GM18505 (cell line): Measurements from ENCODE around the gene MKRN2OS.
"Not testable (repeated sequence)": the region's sequence is repeated elsewhere in the genome, so short reads cannot be mapped to it uniquely, and the experiment has no call there.

Source experiments
- ATAC-seq: cut with Tn5 transposase; IDR thresholded peaks from one replicate; pipeline ENCODE4 v1.9.1; 2021; ENCODE audit not compliant: unreplicated experiment
- POLR2A ChIP-seq: IDR thresholded peaks from 4 replicates; pipeline ENCODE4 v1.6.1; 2011; ENCODE audit warnings: borderline replicate concordance; ENCODE audit not compliant: insufficient read depth, insufficient read length; ENCODE audit errors: extremely low read depth

Gene MKRN2OS

DNA sequence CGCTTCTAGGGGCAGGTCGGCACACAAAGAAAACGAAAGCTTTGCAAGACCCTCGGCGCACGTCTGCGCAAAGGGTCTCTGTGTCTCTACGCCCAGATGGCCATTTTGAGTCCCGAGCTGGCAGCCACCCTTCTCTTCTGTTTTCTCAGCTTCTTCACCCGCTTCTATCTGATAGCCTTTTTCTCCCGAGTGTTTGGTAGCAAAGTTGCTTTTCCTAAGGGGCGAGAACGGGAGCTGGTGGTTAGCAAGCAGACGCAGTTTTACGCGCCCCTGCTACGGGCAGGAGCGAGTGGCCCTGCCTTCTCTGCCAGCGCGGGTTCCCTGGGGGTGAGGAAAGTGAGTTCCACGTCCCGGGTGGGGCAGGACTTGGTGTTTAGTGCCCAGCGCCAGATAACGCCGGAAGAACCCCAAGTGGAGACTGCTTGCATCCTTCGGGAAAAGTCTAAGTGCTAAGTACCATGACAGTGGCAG, 8.7 kb upstream of the MKRN2OS start:
- ATAC-seq: no peak
- no peak for TF ChIP-seq POLR2A

DNA sequence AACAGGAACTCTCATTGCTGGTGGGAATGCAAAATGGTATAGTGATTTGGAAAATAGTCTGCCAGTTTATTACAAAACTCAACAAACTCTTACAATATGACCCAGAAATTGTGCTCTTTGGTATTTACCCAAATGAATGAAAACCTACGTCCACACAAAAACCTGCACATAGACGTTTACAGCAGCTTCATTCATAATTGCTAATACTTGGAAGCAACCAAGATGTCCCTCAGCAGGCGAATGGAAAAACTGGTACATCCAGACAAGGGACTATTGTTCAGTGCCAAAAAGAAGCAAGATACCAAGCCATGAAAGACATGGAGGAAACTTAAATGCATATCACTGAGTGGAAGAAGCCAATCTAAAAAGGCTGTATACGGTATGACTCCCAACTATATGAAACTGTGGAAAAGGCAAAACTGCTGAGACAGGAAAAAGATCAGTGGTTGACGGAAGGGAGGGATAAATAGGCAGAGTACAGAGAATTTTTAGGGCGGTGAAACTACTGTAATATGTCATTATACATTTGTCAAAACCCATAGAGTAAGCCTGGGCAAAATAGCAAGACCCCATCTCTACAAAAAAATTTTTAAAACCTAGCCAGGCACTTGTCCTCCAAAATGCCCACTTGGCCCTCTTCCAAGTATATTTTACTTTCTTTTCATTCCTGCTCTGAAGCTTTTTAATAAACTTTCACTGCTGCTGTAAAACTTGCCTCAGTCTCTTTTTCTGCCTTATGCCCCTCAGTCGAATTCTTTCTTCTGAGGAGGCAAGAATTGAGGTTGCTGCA, 4.9 kb upstream of the MKRN2OS start:
- ATAC-seq: no peak
- TF ChIP-seq POLR2A: no peak

DNA sequence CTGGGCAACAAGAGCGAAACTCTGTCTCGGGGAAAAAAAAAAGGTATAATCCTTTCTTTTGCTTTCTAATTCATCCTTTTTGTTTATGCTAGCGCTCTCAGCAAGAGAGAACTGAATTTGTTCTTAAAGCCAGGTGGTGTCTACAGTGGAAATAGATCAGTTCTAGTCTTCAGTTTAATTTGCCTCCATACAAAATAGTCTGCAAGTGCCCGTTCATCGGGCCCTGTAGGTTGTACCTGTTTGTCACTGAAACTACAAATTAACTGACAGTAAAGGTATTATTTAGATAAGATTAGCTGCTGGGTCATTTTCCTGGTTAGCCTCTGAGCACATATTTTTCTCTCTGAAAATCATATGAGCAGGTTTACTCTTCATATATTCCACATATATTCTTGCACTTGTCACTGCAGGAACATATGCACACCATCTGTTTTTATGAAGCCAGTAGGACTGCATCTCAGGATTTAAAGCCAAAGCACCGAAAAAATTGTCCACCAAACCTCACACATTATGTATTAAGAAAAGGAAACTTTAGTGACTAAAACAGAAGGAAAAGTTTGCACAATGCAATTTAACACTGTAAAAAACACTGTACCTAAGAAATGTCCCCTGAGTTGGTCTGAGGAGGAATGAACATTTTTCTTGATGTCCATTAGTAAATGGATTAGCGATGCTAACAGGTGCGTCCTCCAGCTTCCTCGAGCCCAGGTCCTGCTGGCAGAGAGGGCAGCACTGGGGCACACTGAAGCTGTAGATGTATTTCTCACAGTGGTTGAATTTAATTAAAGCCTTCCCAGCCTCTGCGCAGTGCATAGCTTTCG, 437 bp downstream of the MKRN2OS start:
- no peak for TF ChIP-seq POLR2A
- no peak for ATAC-seq

- not testable (repeated sequence) for ATAC-seq
Observed at GRCh38 chr3:12543497-12543896, 1.8 kb downstream of the MKRN2OS start.

- no peak for TF ChIP-seq POLR2A
- ATAC-seq: no peak
Observed at GRCh38 chr3:12541625-12542024, 3.7 kb downstream of the MKRN2OS start.

- no peak for ATAC-seq
- no peak for TF ChIP-seq POLR2A
Observed at GRCh38 chr3:12536423-12536822, 8.9 kb downstream of the MKRN2OS start.

- no peak for TF ChIP-seq POLR2A
- no peak for ATAC-seq
Observed at GRCh38 chr3:12532182-12532581, 13.1 kb downstream of the MKRN2OS start.

GRCh38 chr3:12527757-12528143, 17.5 kb downstream of the MKRN2OS start:
- ATAC-seq: no peak

DNA sequence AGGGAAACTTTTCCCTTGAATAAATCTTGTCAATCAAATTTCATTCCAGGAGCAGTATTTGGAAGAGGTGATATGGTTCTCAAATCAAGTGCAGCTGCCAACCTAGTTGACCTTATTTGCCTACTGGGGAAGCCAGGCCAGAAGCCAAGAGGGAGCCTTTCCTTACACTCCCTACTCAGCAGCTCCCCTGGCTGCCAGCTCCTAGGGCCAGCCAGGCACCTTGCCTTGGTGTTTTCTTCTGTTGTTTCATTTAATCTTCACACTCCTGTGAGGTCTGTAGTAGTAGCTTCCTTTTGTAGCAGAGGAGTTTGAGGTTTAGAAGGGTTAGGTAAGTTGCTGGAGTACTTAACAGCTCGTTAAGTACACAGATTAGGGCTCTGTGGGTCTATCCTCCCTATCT, 22.6 kb downstream of the MKRN2OS start:
- TF ChIP-seq POLR2A: no peak
- ATAC-seq: no peak

More at GRCh38 chr3:12527757-12528143, 17.5 kb downstream of the MKRN2OS start:
- no peak for TF ChIP-seq POLR2A

GRCh38 chr3:12521010-12521409, 24.3 kb downstream of the MKRN2OS start:
- no peak for TF ChIP-seq POLR2A

DNA sequence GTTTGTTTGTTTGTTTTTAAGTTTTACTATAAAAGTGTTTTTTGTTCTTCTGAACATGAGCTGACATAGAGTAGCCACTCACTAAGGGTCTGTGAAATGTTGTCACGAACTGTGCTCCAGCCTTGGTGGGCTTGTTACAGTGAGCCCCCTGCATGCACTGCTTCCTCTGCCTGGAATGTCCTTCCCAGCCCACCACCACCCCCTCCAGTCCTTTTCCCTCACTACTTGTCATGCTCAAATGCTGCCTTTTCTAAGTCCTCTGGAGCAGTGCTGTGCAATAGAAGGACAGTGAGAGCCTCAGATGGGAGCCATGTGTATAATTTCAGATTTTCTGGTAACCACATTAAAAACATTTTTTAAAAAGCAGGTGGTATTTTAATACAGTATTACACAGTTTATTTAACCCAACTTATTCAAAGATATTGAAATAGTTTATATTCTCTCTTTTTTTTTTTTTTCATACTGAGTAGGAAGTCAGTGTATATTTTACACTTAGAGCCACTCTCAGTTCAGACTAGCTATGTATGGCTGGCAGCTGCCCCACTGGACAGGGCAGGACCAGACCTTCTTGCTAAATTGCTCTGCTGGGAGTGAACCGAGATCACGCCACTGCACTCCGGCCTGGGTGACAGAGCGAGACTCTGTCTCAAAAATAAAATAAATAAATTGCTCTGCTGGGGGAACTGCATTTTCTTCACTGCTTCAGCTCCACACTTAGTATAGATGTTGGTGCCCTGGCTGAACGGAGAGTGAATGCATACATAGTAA, 26.9 kb downstream of the MKRN2OS start:
- ATAC-seq: no peak
- no peak for TF ChIP-seq POLR2A

More at GRCh38 chr3:12521010-12521409, 24.3 kb downstream of the MKRN2OS start:
- ATAC-seq: no peak

- TF ChIP-seq POLR2A: no peak
- ATAC-seq: no peak
Observed at GRCh38 chr3:12516873-12517272, 28.4 kb downstream of the MKRN2OS start.

DNA sequence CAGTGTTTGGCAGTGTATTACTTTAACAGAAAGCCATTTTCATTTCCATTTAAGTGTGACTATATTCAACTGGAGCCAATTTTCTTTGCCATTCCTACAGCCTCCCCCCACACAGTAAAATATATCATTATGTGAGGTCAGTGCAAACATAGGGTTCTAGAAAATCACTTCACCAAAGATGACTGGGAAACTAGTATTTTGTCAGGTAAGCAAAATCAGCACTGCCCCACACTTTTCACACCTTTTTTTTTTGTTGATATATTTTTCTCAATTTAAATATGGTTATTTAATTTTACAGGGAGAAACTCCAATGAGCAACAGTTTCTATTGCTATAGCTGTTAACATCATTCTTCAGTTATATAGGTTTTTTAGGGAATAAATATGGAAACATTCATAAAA, 29.7 kb downstream of the MKRN2OS start:
- ATAC-seq: no peak
- TF ChIP-seq POLR2A: no peak
